OCI-LY1 (cell line): ENCODE measurements around the gene RASGEF1B.
A peak's percentile ranks its signal among the peaks of the same experiment; 100 is the strongest.

Experiments
- H2AFZ ChIP-seq: fragments of 200-600 bp; sonication (generic), shearing (Covaris generic); 2 replicates; pipeline ENCODE4 v1.6.0; 2014; ENCODE audit warnings: antibody characterized with exemption, mild to moderate bottlenecking, low read length
- H3F3A ChIP-seq: fragments of 200-600 bp; sonication (generic), shearing (Covaris generic); 2 replicates; pipeline ENCODE4 v1.6.0; 2014; ENCODE audit warnings: mild to moderate bottlenecking, antibody characterized with exemption, low read length, moderate library complexity; ENCODE audit not compliant: insufficient read depth
- H3K27ac ChIP-seq: fragments of 200-600 bp; sonication (generic); 2 replicates; pipeline ENCODE4 v1.5.1; 2014; ENCODE audit warnings: low read length, mixed run types, mild to moderate bottlenecking, low read depth; ENCODE audit not compliant: poor library complexity, severe bottlenecking
- H3K27me3 ChIP-seq: fragments of 200-600 bp; sonication (generic); 2 replicates; pipeline ENCODE4 v1.6.0; 2014; ENCODE audit warnings: antibody characterized with exemption, mild to moderate bottlenecking, low read length, moderate library complexity; ENCODE audit not compliant: insufficient read depth
- H3K36me3 ChIP-seq: fragments of 200-600 bp; sonication (generic); 2 replicates; pipeline ENCODE4 v1.6.1; 2014; ENCODE audit warnings: mild to moderate bottlenecking, antibody characterized with exemption, low read length, moderate library complexity, mixed read lengths; ENCODE audit not compliant: insufficient read depth
- H3K4me1 ChIP-seq: fragments of 200-600 bp; sonication (generic); 2 replicates; pipeline ENCODE4 v1.5.1; 2014; ENCODE audit warnings: mild to moderate bottlenecking, low read length, moderate library complexity; ENCODE audit not compliant: insufficient read depth, severe bottlenecking
- H3K4me2 ChIP-seq: fragments of 200-600 bp; sonication (generic), shearing (Covaris generic); 2 replicates; pipeline ENCODE4 v1.6.1; 2014; ENCODE audit warnings: low read length
- H3K4me3 ChIP-seq: fragments of 200-600 bp; sonication (generic); 2 replicates; pipeline ENCODE4 v1.5.1; 2014; ENCODE audit warnings: low read length, low read depth, mild to moderate bottlenecking, mixed read lengths; ENCODE audit not compliant: poor library complexity, severe bottlenecking
- H3K79me2 ChIP-seq: fragments of 200-600 bp; shearing (Covaris generic); 2 replicates; pipeline ENCODE4 v1.6.1; 2016; ENCODE audit warnings: mixed run types, low read length, mixed read lengths; ENCODE audit not compliant: insufficient read depth
- H3K9ac ChIP-seq: fragments of 200-600 bp; sonication (generic), shearing (Covaris generic); 2 replicates; pipeline ENCODE4 v1.6.1; 2014; ENCODE audit warnings: mild to moderate bottlenecking, low read length, mixed read lengths
- H3K9me2 ChIP-seq: fragments of 200-600 bp; sonication (generic), shearing (Covaris generic); 2 replicates; pipeline ENCODE4 v1.6.1; 2014; ENCODE audit warnings: low read depth, mild to moderate bottlenecking, low read length, mixed read lengths
- H3K9me3 ChIP-seq: fragments of 200-600 bp; shearing (Covaris generic); 2 replicates; pipeline ENCODE4 v1.6.1; 2014; ENCODE audit warnings: low read length, mixed read lengths
- H4K20me1 ChIP-seq: fragments of 200-600 bp; sonication (generic), shearing (Covaris generic); 2 replicates; pipeline ENCODE4 v1.6.0; 2016; ENCODE audit warnings: mild to moderate bottlenecking, low read length; ENCODE audit not compliant: insufficient read depth
- CTCF ChIP-seq: fragments of 200-600 bp; sonication (generic), shearing (Covaris generic); IDR thresholded peaks from 2 replicates; pipeline ENCODE4 v1.5.1; 2017; ENCODE audit warnings: mild to moderate bottlenecking, antibody characterized with exemption, low read length, moderate library complexity, mixed read lengths
- EZH2 ChIP-seq: fragments of 200-600 bp; sonication (generic), shearing (Covaris generic); IDR thresholded peaks from 2 replicates; pipeline ENCODE4 v1.8.0; 2017; ENCODE audit warnings: borderline replicate concordance, mixed run types, mild to moderate bottlenecking, antibody characterized with exemption, low read length, moderate library complexity, mixed read lengths

RASGEF1B gene

GRCh38 chr4:81472281-81473182 lies 825 bp upstream of the RASGEF1B start:
- Histone ChIP-seq H2AFZ (peak overlapping the region; percentile 12; the same call in 1 of the 2 replicates), H3K9me3 (no peaks in the 10 kb centered on the region), H3K9ac (peak overlapping the region; percentile 65), H3K27me3 (no peaks in the 10 kb centered on the region), H3K4me3 (peak overlapping the region; percentile 77), H3F3A (no peaks in the 10 kb centered on the region), H3K27ac (peak overlapping the region; percentile 91), H3K36me3 (no peaks in the 10 kb centered on the region), H3K79me2 (peaks cover 37% of the 10 kb centered on the region), H4K20me1 (no peaks in the 10 kb centered on the region), H3K9me2 (no peaks in the 10 kb centered on the region), H3K4me1 (peaks cover 44% of the 10 kb centered on the region), H3K4me2 (peak overlapping the region; percentile 65)
- TF ChIP-seq CTCF (peak; percentile 74), EZH2 (no peak)

DNA sequence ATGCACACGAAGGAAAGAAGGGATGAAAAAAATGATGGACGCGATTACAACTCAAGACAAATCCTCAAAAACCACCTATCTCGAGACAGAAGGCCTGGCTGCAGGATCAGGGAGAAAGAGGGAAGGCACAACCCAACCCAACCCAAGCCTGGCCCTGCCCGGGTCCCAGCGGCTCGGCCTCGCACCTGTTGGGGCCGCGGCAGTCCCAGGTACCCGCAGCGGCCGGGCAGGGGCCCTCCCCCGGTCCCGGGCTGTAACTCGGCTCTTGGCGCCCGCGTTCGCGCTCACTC lies 464 bp downstream of the RASGEF1B start:
- H2AFZ ChIP-seq, result no peak overlapping the region
- no peaks in the 10 kb centered on the region for H3K9me3 ChIP-seq
- 0 out of 2 replicates have a peak, but pooled peaks have one; percentile 34 for TF ChIP-seq CTCF
- TF ChIP-seq EZH2, result no peak
- H3K4me3 ChIP-seq, result peak overlapping the region; percentile 77
- no peaks in the 10 kb centered on the region for H3K36me3 ChIP-seq
- no peaks in the 10 kb centered on the region for H3K9me2 ChIP-seq
- no peaks in the 10 kb centered on the region for H3F3A ChIP-seq
- H3K4me1 ChIP-seq, result peaks cover 56% of the 10 kb centered on the region
- H3K27ac ChIP-seq, result peak overlapping the region; percentile 91
- H4K20me1 ChIP-seq, result no peaks in the 10 kb centered on the region
- no peaks in the 10 kb centered on the region for H3K27me3 ChIP-seq
- peaks cover 48% of the 10 kb centered on the region for H3K79me2 ChIP-seq
- peak overlapping the region; percentile 99 for H3K4me2 ChIP-seq
- H3K9ac ChIP-seq, result peak overlapping the region; percentile 92

DNA sequence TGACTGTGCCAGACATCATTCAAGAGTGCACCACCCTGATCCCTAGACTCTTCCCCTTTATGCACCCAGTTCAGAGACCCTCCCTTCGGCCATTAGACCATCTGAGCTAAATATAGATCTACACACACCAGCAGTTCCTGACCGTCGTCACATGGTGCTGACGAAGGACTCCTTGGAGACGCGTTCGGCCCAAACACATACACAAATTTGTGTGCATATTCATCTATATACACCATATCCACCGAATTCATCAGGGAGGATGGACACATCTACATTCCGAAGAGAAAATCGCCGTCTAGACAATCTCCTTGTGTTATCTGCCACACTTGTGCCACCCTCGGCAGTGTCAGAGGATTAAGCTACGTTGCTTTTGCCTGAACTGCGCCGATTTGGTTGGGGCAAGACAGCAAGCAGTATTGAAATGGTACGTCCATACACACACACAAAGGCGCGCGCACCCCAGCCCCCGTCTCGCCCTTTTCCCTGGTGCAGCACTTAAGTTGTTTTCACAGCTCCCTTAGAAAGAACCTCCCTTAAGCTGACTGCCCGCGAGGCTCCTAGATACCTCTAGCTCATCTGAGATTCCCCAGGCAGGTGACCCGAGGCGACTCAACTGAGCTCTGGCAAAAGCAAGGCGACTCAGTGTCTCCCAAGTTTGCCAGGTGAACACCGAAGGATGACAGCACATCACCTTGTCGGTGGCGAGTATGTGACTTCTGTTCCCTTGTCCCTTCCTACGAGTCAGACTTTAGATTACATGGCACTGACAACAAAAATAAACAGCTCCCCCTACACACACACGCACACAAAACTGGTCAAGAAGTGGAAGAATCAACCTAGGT lies 1.0 kb downstream of the RASGEF1B start:
- Histone ChIP-seq H2AFZ (no peak overlapping the region), H4K20me1 (no peaks in the 10 kb centered on the region), H3K4me1 (peaks cover 62% of the 10 kb centered on the region), H3K4me2 (peak overlapping the region; percentile 99), H3K4me3 (peak overlapping the region; percentile 77), H3K36me3 (peaks cover 5% of the 10 kb centered on the region; the same call in 1 of the 2 replicates), H3K9me3 (no peaks in the 10 kb centered on the region), H3K79me2 (peaks cover 54% of the 10 kb centered on the region), H3K9me2 (no peaks in the 10 kb centered on the region), H3K9ac (peak overlapping the region; percentile 92), H3K27me3 (no peaks in the 10 kb centered on the region), H3F3A (no peaks in the 10 kb centered on the region), H3K27ac (peak overlapping the region; percentile 91)
- no peak for TF ChIP-seq EZH2
- TF ChIP-seq CTCF, result no peak; the same call in 1 of the 2 replicates
